ENCODE measurements around the gene RNF14.
A peak's percentile ranks its signal among the peaks of the same experiment; 100 is the strongest.

RNF14 gene

GRCh38 chr5:141945511-141946051 is 23.3 kb upstream of the RNF14 start:
- no peak for DNase-seq
- in situ Hi-C loops (cut with MboI; ENCODE audit: low pct_unique_long_range_greater_than_20kb, low sequenced_read_pairs) = no loop called here

GRCh38 chr5:141947316-141947715 is 21.6 kb upstream of the RNF14 start:
- DNase-seq = no peak
- in situ Hi-C loops (cut with MboI; ENCODE audit: low pct_unique_long_range_greater_than_20kb, low sequenced_read_pairs) = no loop called here

- in situ Hi-C loops (cut with MboI; ENCODE audit: low pct_unique_long_range_greater_than_20kb, low sequenced_read_pairs) = no loop called here
- DNase-seq = no peak
Measured at GRCh38 chr5:141948812-141949211, 20.1 kb upstream of the RNF14 start.

- DNase-seq = no peak
- in situ Hi-C loops (cut with MboI; ENCODE audit: low pct_unique_long_range_greater_than_20kb, low sequenced_read_pairs) = no loop called here
Measured at GRCh38 chr5:141949511-141949910, 19.4 kb upstream of the RNF14 start.

GRCh38 chr5:141950207-141951005 is 18.5 kb upstream of the RNF14 start:
- no peak for DNase-seq
- in situ Hi-C loops (cut with MboI; ENCODE audit: low pct_unique_long_range_greater_than_20kb, low sequenced_read_pairs) = no loop called here

GRCh38 chr5:141951332-141951781 is 17.5 kb upstream of the RNF14 start:
- in situ Hi-C loops (cut with MboI; ENCODE audit: low pct_unique_long_range_greater_than_20kb, low sequenced_read_pairs) = no loop called here

GRCh38 chr5:141952020-141952419 is 16.9 kb upstream of the RNF14 start:
- no peak for DNase-seq
- in situ Hi-C loops (cut with MboI; ENCODE audit: low pct_unique_long_range_greater_than_20kb, low sequenced_read_pairs) = no loop called here

More at GRCh38 chr5:141951332-141951781, 17.5 kb upstream of the RNF14 start:
- peak; percentile 31 for DNase-seq

- no peak for DNase-seq
- in situ Hi-C loops (cut with MboI; ENCODE audit: low pct_unique_long_range_greater_than_20kb, low sequenced_read_pairs) = no loop called here
Measured at GRCh38 chr5:141954194-141954593, 14.7 kb upstream of the RNF14 start.

- DNase-seq = peak; percentile 40
- in situ Hi-C loops (cut with MboI; ENCODE audit: low pct_unique_long_range_greater_than_20kb, low sequenced_read_pairs) = no loop called here
Measured at GRCh38 chr5:141957367-141957996, 11.4 kb upstream of the RNF14 start.

- DNase-seq = peak; percentile 75
- in situ Hi-C loops (cut with MboI; ENCODE audit: low pct_unique_long_range_greater_than_20kb, low sequenced_read_pairs) = no loop called here
Measured at GRCh38 chr5:141958113-141958512, 10.8 kb upstream of the RNF14 start, which contains the start of gene PCDH12. Gene PCDH12, minus strand, starts transcription at chr5:141958202. Its CDS starts 351 bp downstream, at chr5:141957851.

- in situ Hi-C loops (cut with MboI; ENCODE audit: low pct_unique_long_range_greater_than_20kb, low sequenced_read_pairs) = no loop called here
- DNase-seq = no peak
Measured at GRCh38 chr5:141958546-141959172, 10.2 kb upstream of the RNF14 start.

- in situ Hi-C loops (cut with MboI; ENCODE audit: low pct_unique_long_range_greater_than_20kb, low sequenced_read_pairs) = no loop called here
- no peak for DNase-seq
Measured at GRCh38 chr5:141960018-141960417, 8.9 kb upstream of the RNF14 start.

- in situ Hi-C loops (cut with MboI; ENCODE audit: low pct_unique_long_range_greater_than_20kb, low sequenced_read_pairs) = no loop called here
- peak; percentile 99 for DNase-seq
Measured at GRCh38 chr5:141960449-141961323, 8.2 kb upstream of the RNF14 start.

- no peak for DNase-seq
- in situ Hi-C loops (cut with MboI; ENCODE audit: low pct_unique_long_range_greater_than_20kb, low sequenced_read_pairs) = no loop called here
Measured at GRCh38 chr5:141961466-141961865, 7.4 kb upstream of the RNF14 start.

- in situ Hi-C loops (cut with MboI; ENCODE audit: low pct_unique_long_range_greater_than_20kb, low sequenced_read_pairs) = no loop called here
- no peak for DNase-seq
Measured at GRCh38 chr5:141963701-141964100, 5.2 kb upstream of the RNF14 start.

GRCh38 chr5:141965071-141965470 is 3.8 kb upstream of the RNF14 start:
- no peak for DNase-seq
- in situ Hi-C loops (cut with MboI; ENCODE audit: low pct_unique_long_range_greater_than_20kb, low sequenced_read_pairs) = no loop called here

- no peak for DNase-seq
- in situ Hi-C loops (cut with MboI; ENCODE audit: low pct_unique_long_range_greater_than_20kb, low sequenced_read_pairs) = no loop called here
Measured at GRCh38 chr5:141966275-141966962, 2.5 kb upstream of the RNF14 start.

GRCh38 chr5:141966963-141967333 is 2.0 kb upstream of the RNF14 start:
- DNase-seq = no peak
- in situ Hi-C loops (cut with MboI; ENCODE audit: low pct_unique_long_range_greater_than_20kb, low sequenced_read_pairs) = no loop called here

All from KBM-7 (cell line).